Thymus (tissue), 11 donors: ENCODE data around the gene FABP1. TPM values are rescaled to one million over a fixed set of nuclear protein-coding genes. Genes with fewer than 3 reads are reported as not detected.

Experiments used
- DNase-seq, 9 donors: peaks; one replicate each; pipeline ENCODE4 v3.0.0-alpha.2; 2013; ENCODE audit warnings: low spot score in 9 of 9, low read depth in 6 of 9, missing footprints in 1 of 9
- H3K27ac ChIP-seq, 2 donors: one replicate each; pipeline ENCODE4 v1.5.1; 2013; ENCODE audit warnings: control low read depth in 1 of 2, low read depth in 1 of 2, low read length in 1 of 2, mild to moderate bottlenecking in 1 of 2, moderate library complexity in 1 of 2
- H3K27me3 ChIP-seq, 2 donors: one replicate each; pipeline ENCODE4 v1.5.1; 2013; ENCODE audit warnings: low read length in 1 of 2; ENCODE audit not compliant: control insufficient read depth in 2 of 2, insufficient read depth in 1 of 2
- H3K36me3 ChIP-seq, 2 donors: one replicate each; pipeline ENCODE4 v1.5.1; 2013; ENCODE audit warnings: low read length in 1 of 2, mild to moderate bottlenecking in 1 of 2, moderate library complexity in 1 of 2; ENCODE audit not compliant: control insufficient read depth in 2 of 2, insufficient read depth in 2 of 2
- H3K4me1 ChIP-seq, 2 donors: one replicate each; pipeline ENCODE4 v1.5.1; 2013; ENCODE audit warnings: low read length in 2 of 2; ENCODE audit not compliant: control insufficient read depth in 2 of 2, insufficient read depth in 2 of 2
- H3K4me3 ChIP-seq, 2 donors: one replicate each; pipeline ENCODE4 v1.5.1; 2013; ENCODE audit warnings: low read length in 2 of 2, control low read depth in 1 of 2, mild to moderate bottlenecking in 1 of 2
- H3K9me3 ChIP-seq, 2 donors: one replicate each; pipeline ENCODE4 v1.5.1; 2013; ENCODE audit warnings: low read length in 1 of 2, mild to moderate bottlenecking in 1 of 2; ENCODE audit not compliant: control insufficient read depth in 2 of 2, insufficient read depth in 1 of 2
- whole genome bisulfite sequencing: extraction: QIAGEN DNeasy Blood & Tissue Kit; methylation state at CpG from one replicate; pipeline ENCODE4 v1.1.7; 2013; 5-methylcytosine and 5-hydroxymethylcytosine counted together
- polyA plus RNA-seq: library from polyadenylated mRNA; stranded (reverse); fragments of 200-250 nt; gene quantifications from one replicate; pipeline ENCODE4 v1.2.3, GENCODE V29; 2013
- total RNA-seq: library from RNA; stranded (reverse); fragments of 120-200 nt; gene quantifications from one replicate; pipeline ENCODE4 v1.2.4, GENCODE V29; 2013
- donor health status: healthy.

Gene FABP1
- total and polyA plus RNA-seq, 2 donors = 0.24 to 1.4 TPM

DNA sequence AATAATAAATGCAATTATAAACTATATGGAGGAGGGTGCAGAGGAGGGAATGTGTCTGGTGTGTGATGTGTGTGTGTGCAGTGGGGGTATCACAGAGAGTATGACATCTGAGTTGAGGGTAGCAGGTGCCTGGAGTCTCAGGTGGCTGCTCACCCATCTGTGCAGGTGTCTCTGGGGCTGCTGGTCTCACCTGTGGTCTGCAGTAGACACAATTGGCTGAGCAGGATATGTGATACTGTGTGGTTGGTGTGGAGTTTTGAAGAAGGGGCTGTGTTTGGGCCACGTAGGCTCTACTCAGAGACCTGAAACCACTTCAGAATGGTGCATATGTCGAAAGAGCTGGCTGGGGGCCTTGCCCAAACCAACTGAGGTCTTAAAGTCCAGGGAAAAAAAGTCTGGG, 17.0 kb downstream of the FABP1 start:
- no peak for DNase-seq
- 67% methylated on average over 2 of the region's 2 CpGs for WGBS
- H3K27ac ChIP-seq = no peak overlapping the region
- no peaks in the 10 kb centered on the region for H3K36me3 ChIP-seq
- H3K9me3 ChIP-seq = peaks cover 0 to 5% of the 10 kb centered on the region in 2 donors
- no peaks in the 10 kb centered on the region for H3K4me1 ChIP-seq
- no peak overlapping the region for H3K4me3 ChIP-seq
- H3K27me3 ChIP-seq = no peaks in the 10 kb centered on the region

DNA sequence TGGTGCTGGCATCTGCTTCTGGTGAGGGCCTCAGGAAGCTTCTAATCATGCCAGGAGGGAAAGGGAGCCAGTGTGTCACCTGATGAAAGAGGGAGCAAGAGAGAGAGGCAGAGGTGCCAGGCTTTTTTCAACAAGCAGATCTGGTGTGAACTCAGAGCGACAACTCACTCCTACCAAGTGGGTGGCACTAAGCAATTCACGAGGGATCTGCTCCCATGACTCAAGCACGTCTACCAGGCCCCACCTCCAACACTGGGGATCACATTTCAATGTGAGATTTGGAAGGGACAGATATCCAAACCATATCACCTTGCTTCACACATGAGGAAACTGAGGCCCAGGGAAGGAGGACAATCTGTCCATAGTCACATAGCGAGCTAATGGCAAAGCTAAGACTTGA, 19.1 kb downstream of the FABP1 start:
- Histone ChIP-seq H3K4me1 (no peaks in the 10 kb centered on the region), H3K9me3 (peaks cover 0 to 5% of the 10 kb centered on the region in 2 donors), H3K27ac (no peak overlapping the region), H3K36me3 (no peaks in the 10 kb centered on the region), H3K4me3 (no peak overlapping the region), H3K27me3 (peaks cover 0 to 2% of the 10 kb centered on the region in 2 donors)
- DNase-seq = no peak
- 96% methylated on average over 4 of the region's 4 CpGs for WGBS

DNA sequence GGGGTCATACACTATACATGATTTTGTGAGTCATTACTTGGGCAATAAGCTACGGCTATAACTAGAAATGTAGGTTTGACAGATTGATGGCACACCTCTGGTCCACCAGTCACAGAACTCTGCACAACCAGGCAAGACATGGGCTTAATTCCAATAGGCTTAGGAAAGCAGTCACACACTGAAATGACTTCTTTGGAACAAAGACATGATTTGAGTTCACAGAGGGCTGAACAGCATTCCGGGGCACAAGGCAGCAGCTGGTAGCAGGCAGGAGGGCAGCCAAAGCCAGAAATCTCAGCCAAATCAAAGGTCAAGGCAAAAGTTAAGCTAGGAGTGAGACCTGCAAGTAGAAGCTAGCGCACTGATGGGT, 27.4 kb downstream of the FABP1 start:
- H3K4me1 ChIP-seq = no peaks in the 10 kb centered on the region
- H3K27ac ChIP-seq = no peak overlapping the region
- WGBS = 94% methylated on average over 3 of the region's 3 CpGs
- no peak for DNase-seq
- peaks cover 0 to 2% of the 10 kb centered on the region in 2 donors for H3K27me3 ChIP-seq
- no peak overlapping the region for H3K4me3 ChIP-seq
- no peaks in the 10 kb centered on the region for H3K9me3 ChIP-seq
- H3K36me3 ChIP-seq = no peaks in the 10 kb centered on the region

DNA sequence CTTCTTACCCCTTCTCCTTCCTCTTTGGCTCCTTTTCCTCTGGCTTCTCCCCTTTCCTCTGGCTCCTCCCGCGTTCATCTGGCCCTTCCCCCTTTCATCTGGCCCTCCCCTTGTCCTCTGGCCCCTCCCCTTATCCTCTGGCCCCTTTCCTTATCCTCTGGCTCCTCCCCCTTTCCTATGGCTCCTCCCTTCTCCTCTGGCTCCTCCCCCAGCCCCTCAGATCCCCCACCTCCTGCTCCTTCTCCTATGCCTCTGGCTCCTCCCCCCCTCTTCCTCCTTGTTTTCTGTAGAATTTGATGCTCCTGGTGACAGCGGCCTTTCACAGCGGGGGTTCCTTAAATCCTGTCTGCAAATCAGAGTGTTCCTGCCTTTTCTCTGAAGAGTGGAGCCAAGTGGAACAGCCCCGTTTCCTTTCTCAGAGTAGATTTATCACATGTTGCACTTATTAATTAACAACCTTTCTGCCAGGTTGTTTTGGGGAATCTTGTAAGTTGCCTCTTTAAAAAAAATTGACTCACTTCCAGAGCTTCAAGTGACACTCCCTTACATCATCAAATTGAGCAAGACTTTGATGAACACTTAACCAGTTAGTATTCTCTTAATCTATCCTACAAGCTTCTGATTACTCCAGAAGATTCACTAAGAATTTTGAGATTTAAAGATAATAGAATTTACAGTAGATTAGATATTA, 27.9 kb downstream of the FABP1 start:
- Histone ChIP-seq H3K27ac (no peak overlapping the region), H3K27me3 (peaks cover 0 to 2% of the 10 kb centered on the region in 2 donors), H3K4me1 (no peaks in the 10 kb centered on the region), H3K4me3 (no peak overlapping the region), H3K36me3 (no peaks in the 10 kb centered on the region), H3K9me3 (no peaks in the 10 kb centered on the region)
- WGBS = 67% methylated on average over 5 of the region's 5 CpGs
- no peak for DNase-seq

DNA sequence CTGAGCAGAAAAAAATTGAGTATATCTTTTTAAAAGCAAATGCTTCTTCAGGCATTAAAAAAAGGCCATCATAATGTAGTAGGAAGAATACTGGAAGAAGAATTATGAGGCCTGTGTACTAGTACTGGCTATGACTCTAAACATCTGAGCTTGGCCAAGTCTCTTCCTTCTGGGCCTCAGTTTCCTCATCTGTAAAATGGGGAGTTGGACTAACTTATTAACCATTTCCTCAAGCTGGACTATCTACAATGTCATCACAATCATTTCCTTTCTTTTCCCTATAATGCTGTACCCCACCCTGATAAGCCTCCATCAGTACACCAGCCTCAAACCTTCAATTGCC, 29.3 kb downstream of the FABP1 start:
- Histone ChIP-seq H3K27ac (no peak overlapping the region), H3K36me3 (no peaks in the 10 kb centered on the region), H3K27me3 (no peaks in the 10 kb centered on the region), H3K9me3 (no peaks in the 10 kb centered on the region), H3K4me3 (no peak overlapping the region), H3K4me1 (no peaks in the 10 kb centered on the region)
- no peak for DNase-seq

DNA sequence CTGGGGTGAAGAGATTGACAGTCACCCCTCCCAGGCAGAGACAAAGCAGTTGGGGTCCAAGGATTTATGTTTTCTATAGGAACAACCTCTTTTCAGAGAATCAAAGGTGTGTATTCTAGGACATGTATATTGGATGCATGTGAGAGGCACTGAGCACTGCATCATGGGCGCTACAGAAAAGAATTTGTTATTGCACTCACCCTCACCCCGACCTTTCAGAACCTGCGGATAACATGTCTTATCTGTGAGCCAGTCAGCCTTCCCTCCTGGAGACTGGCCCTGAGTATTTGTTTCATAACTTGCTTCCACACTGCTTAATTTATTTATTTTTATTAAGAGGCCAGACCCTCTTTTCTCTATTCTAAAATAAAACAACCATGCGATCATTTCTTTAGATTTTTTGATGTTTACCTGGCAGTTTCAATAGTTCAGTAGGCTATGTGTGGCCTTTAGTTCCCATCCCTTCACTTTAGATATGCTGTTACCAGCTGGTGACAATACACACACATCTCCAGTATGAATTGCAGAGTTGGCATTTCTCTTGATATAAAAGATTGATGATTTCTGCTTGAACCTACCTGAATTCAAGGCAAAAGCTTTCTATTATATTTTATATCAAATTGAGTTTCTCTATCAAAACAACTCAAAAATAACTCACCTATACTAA, 29.8 kb downstream of the FABP1 start:
- DNase-seq = no peak
- Histone ChIP-seq H3K4me1 (no peaks in the 10 kb centered on the region), H3K27me3 (no peaks in the 10 kb centered on the region), H3K27ac (no peak overlapping the region), H3K9me3 (no peaks in the 10 kb centered on the region), H3K4me3 (no peak overlapping the region), H3K36me3 (no peaks in the 10 kb centered on the region)
- WGBS = 97% methylated on average over 4 of the region's 4 CpGs

DNA sequence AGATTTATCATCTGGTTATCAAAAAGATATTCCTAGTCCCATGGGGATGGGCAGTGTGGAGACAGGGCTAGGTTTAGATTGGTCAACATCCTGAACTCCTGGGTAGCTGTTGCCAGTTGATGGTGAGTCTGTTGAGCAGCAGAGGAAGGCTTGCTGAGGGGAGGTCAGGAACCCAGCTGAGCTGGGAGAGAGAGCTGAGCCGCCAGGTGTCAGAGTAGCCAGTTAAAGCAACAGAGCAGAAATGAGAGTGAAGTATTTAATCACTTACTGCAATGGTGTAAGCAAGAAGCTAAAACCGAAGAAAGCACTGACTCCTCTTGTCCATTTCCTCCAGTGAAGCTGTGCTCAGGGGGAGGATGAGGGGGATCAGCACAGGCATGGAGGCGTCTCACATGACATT, 30.7 kb downstream of the FABP1 start:
- H3K9me3 ChIP-seq = no peaks in the 10 kb centered on the region
- no peaks in the 10 kb centered on the region for H3K36me3 ChIP-seq
- no peak overlapping the region for H3K27ac ChIP-seq
- no peak overlapping the region for H3K4me3 ChIP-seq
- WGBS = 94% methylated on average over 3 of the region's 3 CpGs
- H3K27me3 ChIP-seq = no peaks in the 10 kb centered on the region
- no peak for DNase-seq
- peaks cover 0 to 3% of the 10 kb centered on the region in 2 donors for H3K4me1 ChIP-seq

DNA sequence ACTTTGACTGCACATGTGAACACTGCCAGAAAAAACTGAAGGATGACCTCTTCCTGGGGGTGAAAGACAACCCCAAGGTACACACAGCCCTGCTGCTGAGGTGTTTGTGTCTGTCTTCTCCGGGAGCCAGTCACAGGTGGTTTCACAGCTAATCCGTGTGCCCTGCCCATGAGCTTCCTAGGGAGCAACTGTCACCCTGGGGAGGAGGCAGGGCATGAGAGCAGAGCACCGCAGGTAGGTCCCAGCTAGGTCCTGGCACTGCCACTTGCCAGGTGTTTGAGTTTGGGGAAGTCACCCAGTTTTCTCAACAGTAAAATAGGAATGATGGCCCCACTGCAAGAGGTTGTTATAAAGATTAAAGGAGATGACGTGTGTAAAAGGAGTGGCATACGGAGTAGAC, 31.2 kb downstream of the FABP1 start:
- no peak overlapping the region for H3K27ac ChIP-seq
- H3K9me3 ChIP-seq = no peaks in the 10 kb centered on the region
- DNase-seq = no peak
- no peaks in the 10 kb centered on the region for H3K36me3 ChIP-seq
- WGBS = 85% methylated on average over 5 of the region's 5 CpGs
- H3K4me1 ChIP-seq = peaks cover 0 to 6% of the 10 kb centered on the region in 2 donors
- no peaks in the 10 kb centered on the region for H3K27me3 ChIP-seq
- no peak overlapping the region for H3K4me3 ChIP-seq

DNA sequence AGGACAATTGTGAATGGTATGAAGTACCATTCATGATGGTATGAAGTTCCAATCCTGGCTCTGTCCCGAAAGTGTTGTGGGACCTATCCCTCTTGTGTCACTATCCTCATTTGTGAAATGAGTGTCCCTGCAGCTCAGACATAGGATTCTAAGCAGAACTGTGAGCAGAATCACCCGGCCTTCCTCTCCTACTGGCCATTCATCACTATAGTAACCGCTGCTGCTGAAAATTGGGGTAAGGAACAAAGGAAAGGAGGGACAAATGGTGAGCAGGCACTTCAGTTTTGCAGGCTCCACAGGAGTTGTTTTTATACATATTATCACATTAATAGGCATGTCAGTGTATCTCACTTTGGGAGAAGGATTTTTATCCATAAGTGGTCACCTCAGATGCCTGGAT, 32.8 kb downstream of the FABP1 start:
- Histone ChIP-seq H3K9me3 (no peaks in the 10 kb centered on the region), H3K4me3 (no peak overlapping the region)
- 96% methylated on average over 3 of the region's 3 CpGs for WGBS

More for the DNA sequence above, 32.8 kb downstream of the FABP1 start:
- H3K27me3 ChIP-seq = no peaks in the 10 kb centered on the region
- no peak overlapping the region for H3K27ac ChIP-seq
- DNase-seq = no peak
- H3K36me3 ChIP-seq = no peaks in the 10 kb centered on the region
- peaks cover 4 to 10% of the 10 kb centered on the region in 2 donors for H3K4me1 ChIP-seq
